ENCODE measurements around the gene ZNF619.
"Not testable (repeated sequence)": the region's sequence is repeated elsewhere in the genome, so short reads cannot be mapped to it uniquely, and the experiment has no call there.

ZNF619 gene

DNA sequence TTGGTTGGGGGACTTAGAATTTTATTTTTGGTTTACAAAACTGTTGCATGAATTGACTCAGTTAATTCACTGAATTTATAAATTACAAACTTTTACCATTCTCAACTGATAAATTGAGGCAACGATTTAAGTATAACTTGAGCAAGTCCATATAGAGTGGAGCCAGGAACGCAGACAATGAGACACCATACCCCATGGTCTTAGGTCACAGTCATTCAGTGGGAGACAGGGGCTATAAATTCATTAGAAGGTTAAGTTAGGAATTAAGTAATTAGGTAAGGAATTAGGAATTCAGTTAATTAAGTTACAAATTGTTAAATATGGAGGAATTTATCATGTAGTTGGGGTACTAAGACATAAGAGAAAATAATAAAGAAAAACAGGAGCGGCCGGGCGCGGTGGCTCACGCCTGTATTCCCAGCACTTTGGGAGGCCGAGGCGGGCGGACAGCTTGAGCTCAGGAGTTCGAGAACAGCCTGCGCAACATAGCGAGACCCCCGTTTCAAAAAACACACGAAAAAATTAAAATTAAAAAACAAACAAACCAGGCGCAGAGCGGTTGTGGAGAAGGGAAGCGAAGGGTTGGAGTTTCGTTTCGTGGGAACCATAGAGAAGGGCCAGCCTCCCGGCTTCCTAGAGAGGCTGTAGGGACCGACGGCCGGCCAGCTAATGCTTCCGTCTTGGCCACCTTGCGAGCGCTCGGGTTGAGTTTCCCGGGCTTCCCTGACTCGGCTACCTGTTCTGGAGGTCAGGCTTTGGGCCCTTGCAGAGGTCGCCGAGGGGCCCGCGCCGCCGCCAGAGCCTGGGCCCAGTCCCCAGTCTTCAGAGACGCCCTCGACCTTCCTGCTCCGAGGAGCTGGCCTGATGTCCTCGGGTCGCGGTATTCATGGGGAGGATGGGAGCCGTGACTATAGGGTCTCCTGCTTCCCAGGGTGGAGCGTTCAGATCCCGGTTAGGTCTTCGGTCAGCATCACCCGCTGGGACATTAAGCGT, at the start of gene ZNF619:
Gene ZNF619, plus strand, starts transcription at position 645 of the 993 bp plus-strand sequence. CDS start 858 bp downstream, outside the sequence.
- peak; percentile 17 for DNase-seq (ENCODE audit: low read depth)

DNA sequence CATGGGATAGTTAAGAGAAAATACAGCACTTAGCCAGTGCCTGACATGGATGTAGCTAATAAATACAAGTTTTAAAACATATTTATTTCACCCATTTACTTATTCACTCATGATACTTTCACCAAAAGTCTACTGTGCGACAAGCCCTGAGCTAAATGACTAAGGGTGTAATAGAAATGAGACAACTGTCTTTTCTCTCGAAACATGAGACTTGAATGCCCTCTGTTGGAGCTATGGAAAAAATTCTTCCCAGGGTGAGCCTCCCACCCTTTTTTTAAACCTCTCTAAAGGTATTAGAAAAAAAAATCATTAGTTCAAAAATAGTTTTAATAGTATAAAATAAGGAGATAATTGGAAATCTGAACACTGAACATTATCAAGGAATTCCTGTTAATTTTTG, 44.1 kb upstream of the ZNF619 start:
- DNase-seq (ENCODE audit: low read depth) = no peak

- no peak for DNase-seq (ENCODE audit: low read depth)
Measured at GRCh38 chr3:40437889-40438288, 39.0 kb upstream of the ZNF619 start.

- DNase-seq (ENCODE audit: low read depth) = no peak
Measured at GRCh38 chr3:40445062-40445461, 31.9 kb upstream of the ZNF619 start.

- DNase-seq (ENCODE audit: low read depth) = no peak
Measured at GRCh38 chr3:40445880-40446279, 31.0 kb upstream of the ZNF619 start.

DNA sequence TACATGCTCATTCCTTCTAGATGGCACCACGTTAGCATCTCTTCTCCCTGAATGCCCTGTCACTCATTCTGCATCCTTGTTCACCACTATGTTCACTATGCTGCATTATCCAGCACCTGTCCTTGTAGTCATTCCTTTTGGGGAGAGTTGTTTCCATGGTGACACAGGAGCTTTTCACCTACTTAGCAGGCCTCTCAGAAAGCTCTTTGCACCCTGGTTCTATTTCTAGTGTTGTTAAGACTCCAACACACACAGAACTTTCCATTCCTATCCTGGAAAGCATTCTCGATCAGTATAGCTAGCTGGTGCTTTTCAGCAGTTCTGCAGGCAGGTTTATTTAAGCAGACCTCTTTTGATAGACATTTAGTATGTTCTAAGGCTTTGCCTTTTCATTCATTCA, 26.5 kb upstream of the ZNF619 start:
- no peak for DNase-seq (ENCODE audit: low read depth)

DNA sequence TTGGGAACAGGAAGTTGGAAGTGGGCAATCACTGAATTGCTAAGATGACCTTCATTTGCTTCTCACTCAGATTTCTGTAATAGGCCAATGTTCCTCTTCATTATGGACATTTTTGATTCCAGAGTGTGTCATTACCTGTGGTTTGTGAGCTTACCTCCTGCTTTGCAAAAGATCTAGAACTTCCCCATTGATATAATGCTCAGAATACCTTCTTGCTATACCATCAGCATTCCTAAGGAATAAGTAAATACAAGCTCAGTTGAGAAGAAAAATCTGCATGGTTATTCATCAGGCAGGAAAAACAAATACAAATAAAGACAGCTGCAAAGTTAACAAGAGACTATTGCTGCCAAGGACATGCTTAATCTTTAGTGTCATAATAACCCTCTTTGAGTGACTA, 25.4 kb upstream of the ZNF619 start:
- no peak for DNase-seq (ENCODE audit: low read depth)

DNA sequence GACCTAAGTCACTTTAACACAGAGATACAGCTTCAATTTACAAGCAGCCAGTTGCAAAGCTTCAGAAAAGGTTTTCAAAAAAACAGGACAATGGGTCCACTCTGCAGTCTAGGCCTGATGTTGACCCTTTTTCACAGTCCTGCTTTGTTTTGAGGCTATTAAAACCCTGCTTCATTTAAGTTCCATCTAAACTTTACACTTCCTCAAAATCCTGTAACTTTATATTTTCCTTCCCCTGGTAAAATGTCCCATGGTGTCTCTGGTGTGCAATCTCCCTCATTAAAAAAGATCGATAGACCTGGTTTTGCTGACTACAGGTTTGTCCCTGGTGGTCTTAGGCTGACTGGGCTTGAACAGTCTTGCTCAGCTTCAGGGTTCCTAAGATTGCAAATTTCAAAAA, 24.9 kb upstream of the ZNF619 start:
- no peak for DNase-seq (ENCODE audit: low read depth)

- no peak for DNase-seq (ENCODE audit: low read depth)
Measured at GRCh38 chr3:40452562-40452875, 24.4 kb upstream of the ZNF619 start.

DNA sequence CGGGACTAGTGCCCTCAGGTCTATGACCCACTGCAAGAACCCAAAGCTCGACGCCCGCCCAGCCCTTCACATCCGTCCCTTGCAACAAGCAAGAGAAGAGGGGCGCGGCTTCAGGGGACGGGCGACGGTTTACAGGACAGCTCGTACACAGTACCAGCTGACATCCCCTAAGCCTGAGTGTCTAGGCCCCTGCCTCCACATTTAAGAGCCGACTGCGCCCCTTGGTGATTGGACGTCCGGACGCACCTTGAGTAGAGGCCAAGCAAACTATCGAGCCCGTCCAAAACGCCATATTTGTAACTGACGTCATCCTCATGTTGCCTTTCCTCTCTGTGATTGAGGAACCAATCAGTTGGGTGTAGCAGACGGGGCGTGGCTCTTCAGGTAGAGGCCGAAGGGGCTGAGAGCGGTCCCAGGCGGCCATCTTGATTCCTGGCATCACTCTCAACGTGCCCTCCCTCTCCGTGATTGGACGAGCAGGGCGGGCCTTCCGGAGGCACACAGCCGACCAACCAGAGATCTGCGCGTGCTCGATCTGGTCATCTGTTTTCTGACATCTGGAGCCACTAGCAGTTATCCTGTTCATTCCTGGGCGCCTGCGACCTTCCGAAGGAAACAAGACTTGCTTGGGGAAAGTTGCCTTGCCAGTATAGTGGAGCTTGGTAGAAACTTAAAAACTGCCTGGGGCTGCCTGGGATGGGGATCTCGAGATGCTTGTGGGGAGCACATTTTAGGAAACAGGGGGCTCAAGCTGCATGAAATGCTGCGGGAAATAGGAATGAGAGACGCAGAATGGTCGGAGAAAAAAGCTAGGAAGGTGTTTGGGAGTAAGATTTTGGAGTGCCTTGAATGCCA, 23.8 kb upstream of the ZNF619 start:
- peak; percentile 95 for DNase-seq (ENCODE audit: low read depth)

- no peak for DNase-seq (ENCODE audit: low read depth)
Measured at GRCh38 chr3:40453933-40454332, 23.0 kb upstream of the ZNF619 start.

DNA sequence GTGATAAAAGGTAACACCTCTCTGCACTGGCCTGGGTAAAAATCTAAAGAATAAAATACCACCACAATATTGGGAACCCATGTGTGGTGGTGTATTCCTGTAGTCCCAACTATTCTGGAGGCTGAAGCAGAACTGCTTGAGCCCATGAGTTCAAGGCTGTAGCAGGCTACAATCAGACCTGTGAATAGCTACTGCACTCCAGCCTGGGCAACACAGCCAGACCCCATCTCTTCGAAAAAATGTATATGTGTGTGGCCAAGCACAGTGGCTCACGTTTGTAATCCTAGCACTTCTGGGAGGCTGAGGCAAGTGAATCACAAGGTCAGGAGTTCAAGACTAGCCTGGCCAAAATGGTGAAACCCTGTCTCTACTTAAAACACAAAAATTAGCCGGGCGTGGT, 21.6 kb upstream of the ZNF619 start:
- no peak for DNase-seq (ENCODE audit: low read depth)

- no peak for DNase-seq (ENCODE audit: low read depth)
Measured at GRCh38 chr3:40456279-40456939, 20.5 kb upstream of the ZNF619 start.

GRCh38 chr3:40456940-40457823, 19.7 kb upstream of the ZNF619 start, which contains the start of gene RPL14:
Gene RPL14 (plus strand): TSS chr3:40457339. CDS start chr3:40457472, 133 bp downstream.
- peak; percentile 78 for DNase-seq (ENCODE audit: low read depth)

- DNase-seq (ENCODE audit: low read depth) = no peak
Measured at GRCh38 chr3:40458473-40458872, 18.4 kb upstream of the ZNF619 start.

DNA sequence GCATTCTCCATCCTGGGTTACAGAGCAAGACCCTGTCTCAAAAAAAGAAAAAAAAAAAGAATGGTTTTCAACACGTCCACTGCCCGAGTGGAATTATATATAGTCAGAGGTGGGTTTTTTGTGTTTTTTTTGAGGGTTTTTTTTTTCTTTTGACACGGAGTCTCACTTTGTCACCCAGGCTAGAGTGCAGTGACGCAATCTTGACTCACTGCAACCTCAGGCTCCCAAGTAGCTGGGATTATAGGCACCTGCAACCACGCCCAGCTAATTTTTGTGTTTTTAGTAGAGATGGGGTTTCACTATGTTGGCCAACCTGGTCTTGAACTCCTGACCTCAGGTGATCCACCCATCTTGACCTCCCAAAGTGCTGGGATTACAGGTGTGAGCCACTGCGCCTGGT, 16.4 kb upstream of the ZNF619 start:
- DNase-seq (ENCODE audit: low read depth) = not testable (repeated sequence)

DNA sequence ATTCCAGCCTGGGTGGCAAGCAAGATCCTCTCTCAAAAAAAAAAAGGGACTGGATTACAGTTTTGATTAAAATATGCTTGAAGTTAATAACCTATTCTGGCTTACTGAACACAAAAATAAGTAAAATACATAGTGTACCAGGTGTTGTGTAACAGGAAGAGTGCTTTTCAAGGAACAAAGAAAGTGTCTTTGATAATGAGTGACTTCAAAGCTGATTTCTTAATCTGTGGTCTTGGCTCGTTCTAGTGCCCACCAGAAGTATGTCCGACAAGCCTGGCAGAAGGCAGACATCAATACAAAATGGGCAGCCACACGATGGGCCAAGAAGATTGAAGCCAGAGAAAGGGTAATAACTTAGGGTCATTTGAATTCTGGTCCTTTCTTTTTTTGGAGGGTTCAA, 15.8 kb upstream of the ZNF619 start:
- no peak for DNase-seq (ENCODE audit: low read depth)

GRCh38 chr3:40462838-40463237, 14.1 kb upstream of the ZNF619 start:
- not testable (repeated sequence) for DNase-seq (ENCODE audit: low read depth)

DNA sequence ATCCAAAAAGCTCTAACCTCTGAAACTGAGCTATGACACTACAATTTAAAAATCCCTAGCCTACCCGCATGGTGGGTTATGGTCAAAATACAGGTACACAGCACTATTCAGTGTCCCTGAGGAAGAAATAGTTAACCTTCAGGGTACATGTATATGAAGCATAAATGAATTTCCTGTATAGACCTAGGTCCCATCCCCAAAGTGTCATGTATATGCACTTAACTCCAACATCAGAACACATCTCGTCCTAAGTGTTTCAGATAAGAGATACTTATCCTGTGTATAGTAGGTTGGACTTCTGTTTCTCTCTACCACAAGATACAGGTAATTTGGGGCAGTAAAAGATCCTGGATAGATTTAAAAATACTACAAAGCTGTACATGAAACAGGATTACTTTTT, 13.3 kb upstream of the ZNF619 start:
- DNase-seq (ENCODE audit: low read depth) = no peak

- no peak for DNase-seq (ENCODE audit: low read depth)
Measured at GRCh38 chr3:40464339-40465110, 12.4 kb upstream of the ZNF619 start.

DNA sequence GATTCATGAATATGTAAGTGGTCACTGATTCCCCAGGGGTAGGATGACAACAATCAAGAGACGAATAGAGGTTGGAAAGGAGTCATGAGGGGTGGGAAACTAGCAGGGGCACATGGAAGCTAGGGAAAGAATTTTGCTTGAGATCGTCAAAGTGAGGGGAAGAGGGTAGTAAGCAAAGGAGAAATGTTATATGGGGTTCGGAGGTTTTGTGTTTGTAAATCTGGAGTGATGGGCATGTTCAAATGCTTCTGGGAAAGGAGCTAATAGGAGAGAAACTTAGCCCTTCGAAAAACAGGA, 11.9 kb upstream of the ZNF619 start:
- no peak for DNase-seq (ENCODE audit: low read depth)
